HG03045 (cell line): ENCODE data around the gene CDX2.

Experiments used
- ATAC-seq: cut with Tn5 transposase; IDR thresholded peaks from one replicate; pipeline ENCODE4 v1.9.1; 2021; ENCODE audit warnings: mild to moderate bottlenecking, moderate library complexity; ENCODE audit not compliant: unreplicated experiment

CDX2 gene

GRCh38 chr13:27918918-27919658 is 50.0 kb downstream of the CDX2 start:
- ATAC-seq, result no peak

DNA sequence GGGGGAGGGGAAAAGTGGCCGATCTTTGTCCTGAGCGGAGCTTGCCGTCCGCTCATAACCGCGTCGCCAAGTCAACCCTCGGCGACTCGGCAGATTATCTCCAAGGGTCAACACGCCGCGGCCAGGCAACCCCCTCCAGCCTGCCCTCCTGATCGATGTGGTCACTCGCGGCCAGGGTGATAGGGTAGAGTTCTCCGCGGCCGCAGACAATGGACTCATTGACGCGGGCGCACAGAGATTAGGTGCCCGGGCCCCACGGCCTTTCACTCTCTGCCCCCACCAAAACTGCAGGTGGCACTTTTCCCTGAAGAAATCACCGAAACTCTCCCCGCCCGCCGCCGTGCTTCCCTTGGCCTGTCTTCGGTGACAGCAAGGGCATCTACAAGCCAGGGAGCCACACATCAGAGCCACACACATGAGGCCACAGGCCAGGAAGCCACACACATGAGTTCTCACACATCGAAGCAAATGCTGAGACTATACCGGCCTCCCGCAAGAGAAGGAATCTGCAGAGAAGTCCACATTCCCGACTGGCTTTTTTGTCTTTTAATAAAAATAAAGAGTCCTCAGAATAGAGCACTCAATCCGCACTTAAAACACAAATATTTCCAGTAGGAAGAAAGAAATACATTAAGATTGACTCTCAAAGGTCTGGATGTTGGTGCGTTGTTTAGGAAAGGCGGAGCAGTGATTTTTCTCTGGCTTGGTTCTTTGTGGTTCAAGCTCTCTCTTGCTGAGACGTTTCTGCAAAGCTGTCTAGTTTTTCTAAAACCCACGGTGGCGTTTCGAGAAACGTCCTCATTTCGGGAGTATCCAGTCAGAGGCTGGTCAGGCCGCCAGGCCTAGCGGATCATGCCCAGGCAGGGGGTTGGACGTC is 50.8 kb downstream of the CDX2 start:
- no peak for ATAC-seq

GRCh38 chr13:27917121-27917947 is 51.8 kb downstream of the CDX2 start:
- ATAC-seq, result no peak

DNA sequence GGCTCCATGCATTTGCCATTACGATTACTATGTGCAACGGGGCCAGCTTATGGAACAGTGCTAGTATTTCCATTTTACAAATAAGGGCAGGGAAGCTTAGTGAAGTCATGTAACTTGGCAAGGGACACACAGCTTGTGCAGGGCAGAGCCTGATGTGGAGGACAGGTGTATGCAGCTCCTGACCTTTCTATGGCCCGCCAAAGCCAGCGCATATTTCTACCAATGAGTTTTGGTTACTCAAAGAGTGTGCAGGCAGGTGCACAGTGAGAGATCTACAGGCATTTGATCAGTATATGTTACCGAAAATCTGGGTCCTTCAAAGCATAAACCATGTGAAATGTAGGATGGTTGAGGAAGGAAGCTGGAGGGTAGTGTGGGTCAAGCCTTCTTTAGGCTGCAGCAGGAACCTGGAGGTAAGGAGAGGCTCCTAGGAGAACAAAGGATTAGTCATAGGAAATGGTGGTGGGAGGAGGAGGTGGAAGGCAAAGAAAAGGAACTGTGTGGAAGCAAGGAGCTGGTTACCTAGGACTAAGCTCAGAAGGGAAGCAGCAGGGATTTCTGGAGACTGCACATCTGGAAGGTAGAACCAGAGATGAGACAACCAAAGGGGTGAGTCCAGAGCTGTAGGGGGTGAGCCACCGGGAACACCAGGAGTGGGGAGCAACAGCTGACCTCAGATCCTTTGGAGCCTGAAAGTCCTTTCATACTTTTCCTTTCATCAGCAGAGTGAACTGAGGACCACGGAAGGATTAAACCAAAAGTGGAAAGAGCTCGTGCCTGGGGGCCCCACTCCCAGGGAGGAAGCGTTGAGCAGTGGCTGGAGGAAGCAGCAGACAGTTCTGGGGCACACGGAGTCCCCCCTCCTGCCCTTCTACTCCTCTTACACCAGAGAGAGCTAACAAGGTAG is 53.6 kb downstream of the CDX2 start:
- no peak for ATAC-seq

DNA sequence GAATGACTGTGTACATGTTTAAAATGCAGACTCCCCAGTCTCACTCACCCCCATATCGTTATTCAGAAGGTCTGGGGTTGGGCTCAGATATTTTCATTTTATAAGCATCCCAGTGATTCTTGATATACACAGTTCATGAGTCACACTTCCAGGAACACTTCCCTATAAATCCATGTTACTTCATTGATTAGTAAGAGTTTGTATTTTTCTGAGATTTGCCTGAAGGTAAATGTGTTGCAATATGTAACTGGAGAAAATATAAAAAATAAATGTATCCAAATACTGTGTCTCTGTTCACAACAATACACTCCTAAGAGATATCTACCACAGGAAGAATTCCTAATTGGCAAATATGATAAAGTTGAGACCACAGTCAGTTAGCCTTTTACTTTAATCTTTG is 56.0 kb downstream of the CDX2 start:
- no peak for ATAC-seq

DNA sequence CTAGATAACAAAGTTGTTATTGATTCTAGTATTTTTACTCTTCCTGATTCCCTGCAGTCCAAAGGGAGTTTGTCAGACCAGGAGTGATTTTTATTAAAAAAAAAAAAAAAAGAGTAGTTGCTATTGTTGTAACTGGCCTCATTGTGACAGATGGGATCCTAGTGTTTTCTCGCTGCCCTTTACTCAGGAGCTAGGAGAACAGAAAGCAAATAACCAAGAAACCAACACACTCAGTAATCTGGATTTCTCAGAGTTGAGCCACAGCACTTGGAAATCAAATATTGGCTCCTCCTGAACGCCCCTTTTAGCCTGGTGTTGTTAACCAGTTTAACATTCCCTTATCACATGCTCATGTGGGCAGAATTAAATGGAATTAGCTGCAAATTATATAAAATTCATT is 57.6 kb downstream of the CDX2 start:
- ATAC-seq, result no peak
